Skeletal muscle cell (primary cell): Measurements from ENCODE around the gene ZNRF2.
A peak's percentile ranks its signal among the peaks of the same experiment; 100 is the strongest.

ENCODE experiments used
- DNase-seq: peaks from one replicate; pipeline ENCODE4 v3.0.0-alpha.2; 2010; ENCODE audit warnings: low read depth
- H3K4me3 ChIP-seq: 2 replicates; pipeline ENCODE4 v1.5.1; 2011; ENCODE audit warnings: low read depth, mild to moderate bottlenecking, control low read depth, low read length, moderate library complexity

ZNRF2 gene

GRCh38 chr7:30348083-30348560 is 63.7 kb downstream of the ZNRF2 start:
- DNase-seq: peak; percentile 62
- no peak overlapping the region for H3K4me3 ChIP-seq

GRCh38 chr7:30349170-30349569 is 64.8 kb downstream of the ZNRF2 start:
- no peak overlapping the region for H3K4me3 ChIP-seq
- no peak for DNase-seq

- DNase-seq: no peak
- no peak overlapping the region for H3K4me3 ChIP-seq
Observed at GRCh38 chr7:30349816-30350215, 65.4 kb downstream of the ZNRF2 start.

- DNase-seq: no peak
- no peak overlapping the region for H3K4me3 ChIP-seq
Observed at GRCh38 chr7:30351286-30351685, 66.9 kb downstream of the ZNRF2 start.

GRCh38 chr7:30351724-30352123 is 67.3 kb downstream of the ZNRF2 start:
- no peak overlapping the region for H3K4me3 ChIP-seq
- DNase-seq: no peak

GRCh38 chr7:30352169-30352568 is 67.8 kb downstream of the ZNRF2 start:
- no peak overlapping the region for H3K4me3 ChIP-seq
- no peak for DNase-seq

GRCh38 chr7:30353532-30353931 is 69.1 kb downstream of the ZNRF2 start:
- DNase-seq: no peak
- no peak overlapping the region for H3K4me3 ChIP-seq

- no peak for DNase-seq
- H3K4me3 ChIP-seq: no peak overlapping the region
Observed at GRCh38 chr7:30353932-30354607, 69.7 kb downstream of the ZNRF2 start.

- DNase-seq: no peak
- H3K4me3 ChIP-seq: no peak overlapping the region
Observed at GRCh38 chr7:30354791-30355190, 70.4 kb downstream of the ZNRF2 start.

- no peak for DNase-seq
- no peak overlapping the region for H3K4me3 ChIP-seq
Observed at GRCh38 chr7:30359957-30360356, 75.6 kb downstream of the ZNRF2 start.

- no peak overlapping the region for H3K4me3 ChIP-seq
- no peak for DNase-seq
Observed at GRCh38 chr7:30363778-30364563, 79.6 kb downstream of the ZNRF2 start.

GRCh38 chr7:30364773-30365172 is 80.4 kb downstream of the ZNRF2 start:
- no peak for DNase-seq
- H3K4me3 ChIP-seq: no peak overlapping the region

GRCh38 chr7:30365621-30366020 is 81.2 kb downstream of the ZNRF2 start:
- no peak overlapping the region for H3K4me3 ChIP-seq
- DNase-seq: no peak

GRCh38 chr7:30366606-30367005 is 82.2 kb downstream of the ZNRF2 start:
- H3K4me3 ChIP-seq: no peak overlapping the region
- no peak for DNase-seq

- H3K4me3 ChIP-seq: no peak overlapping the region
- DNase-seq: no peak
Observed at GRCh38 chr7:30367561-30367960, 83.2 kb downstream of the ZNRF2 start.

GRCh38 chr7:30369879-30370278 is 85.5 kb downstream of the ZNRF2 start:
- DNase-seq: no peak
- H3K4me3 ChIP-seq: no peak overlapping the region

GRCh38 chr7:30371321-30371720 is 86.9 kb downstream of the ZNRF2 start:
- DNase-seq: no peak
- H3K4me3 ChIP-seq: no peak overlapping the region

GRCh38 chr7:30378275-30378674 is 93.9 kb downstream of the ZNRF2 start:
- no peak for DNase-seq
- no peak overlapping the region for H3K4me3 ChIP-seq

GRCh38 chr7:30379131-30379530 is 94.7 kb downstream of the ZNRF2 start:
- no peak for DNase-seq
- no peak overlapping the region for H3K4me3 ChIP-seq

GRCh38 chr7:30379741-30380140 is 95.3 kb downstream of the ZNRF2 start:
- no peak for DNase-seq
- H3K4me3 ChIP-seq: no peak overlapping the region

GRCh38 chr7:30380294-30380693 is 95.9 kb downstream of the ZNRF2 start:
- no peak overlapping the region for H3K4me3 ChIP-seq
- no peak for DNase-seq
